HG03575 (cell line): ENCODE measurements around the gene JPH4.
"Not testable (repeated sequence)": the region's sequence is repeated elsewhere in the genome, so short reads cannot be mapped to it uniquely, and the experiment has no call there.

Source experiments
- ATAC-seq: cut with Tn5 transposase; IDR thresholded peaks from one replicate; pipeline ENCODE4 v1.9.1; 2021; ENCODE audit not compliant: unreplicated experiment, insufficient number of reproducible peaks, low FRiP score; ENCODE audit errors: extremely low read depth

The JPH4 gene

DNA sequence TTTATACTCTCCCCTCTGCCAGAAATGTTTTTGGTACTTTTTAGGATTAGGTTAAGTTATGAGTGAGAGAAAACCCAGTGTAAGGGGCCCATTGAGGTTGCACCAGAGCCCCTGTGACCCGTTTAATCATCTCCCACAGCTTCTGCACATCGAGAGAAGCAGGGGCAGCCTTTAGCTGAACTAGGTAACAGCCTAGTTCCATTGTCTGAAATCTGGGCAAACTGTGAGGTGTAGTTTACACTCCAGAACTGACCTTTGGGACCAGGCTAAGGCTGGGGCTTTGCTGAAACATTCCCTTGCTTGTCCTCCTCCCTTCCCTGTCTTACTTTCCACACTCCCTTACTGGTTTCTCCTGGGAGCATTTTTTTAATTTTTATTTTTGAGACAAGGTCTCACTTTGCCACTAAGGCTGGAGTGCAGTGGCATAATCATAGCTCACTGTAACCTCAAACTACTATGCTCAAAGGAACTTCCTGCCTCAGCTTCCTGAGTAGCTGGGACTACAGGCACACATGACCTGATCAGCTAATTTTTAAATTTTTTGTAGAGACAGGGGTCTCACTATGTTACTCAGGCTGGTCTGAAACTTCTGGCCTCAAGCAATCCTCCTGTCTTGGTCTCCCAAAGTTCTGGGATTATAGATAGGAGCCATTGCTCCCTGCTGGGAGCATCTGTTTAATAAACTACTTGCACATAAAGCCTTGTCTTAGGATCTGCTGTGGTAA, 31.7 kb upstream of the JPH4 start:
- ATAC-seq = no peak

DNA sequence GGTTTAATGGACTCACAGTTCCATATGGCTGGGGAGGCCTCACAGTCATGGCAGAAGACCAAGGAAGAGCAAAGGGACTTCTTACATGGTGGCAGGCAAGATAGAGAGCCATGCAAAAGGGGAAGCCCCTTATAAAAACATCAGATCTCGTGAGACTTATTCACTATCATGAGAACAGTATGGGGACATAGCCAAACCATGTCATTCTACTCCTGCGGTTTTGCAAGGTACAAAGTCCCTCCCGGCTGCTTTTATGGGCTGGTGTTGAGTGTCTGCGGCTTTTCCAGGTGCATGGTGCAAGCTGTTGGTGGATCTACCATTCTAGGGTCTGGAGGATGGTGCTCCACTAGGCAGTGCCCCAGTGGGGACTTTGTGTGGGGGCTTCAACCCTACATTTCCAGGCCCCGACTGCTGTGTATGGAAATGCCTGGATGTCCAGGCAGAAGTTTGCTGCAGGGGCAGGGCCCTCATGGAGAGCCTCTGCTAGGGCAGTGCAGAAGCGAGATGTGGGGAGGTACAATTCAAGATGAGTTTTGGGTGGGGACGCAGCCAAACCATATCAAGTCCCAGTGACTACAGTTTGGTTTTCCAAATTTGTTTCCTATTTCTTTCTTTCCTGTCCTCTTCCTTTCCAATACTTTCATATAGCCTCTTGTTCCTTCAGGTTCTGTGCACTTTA, 31.0 kb upstream of the JPH4 start:
- ATAC-seq = not testable (repeated sequence)

DNA sequence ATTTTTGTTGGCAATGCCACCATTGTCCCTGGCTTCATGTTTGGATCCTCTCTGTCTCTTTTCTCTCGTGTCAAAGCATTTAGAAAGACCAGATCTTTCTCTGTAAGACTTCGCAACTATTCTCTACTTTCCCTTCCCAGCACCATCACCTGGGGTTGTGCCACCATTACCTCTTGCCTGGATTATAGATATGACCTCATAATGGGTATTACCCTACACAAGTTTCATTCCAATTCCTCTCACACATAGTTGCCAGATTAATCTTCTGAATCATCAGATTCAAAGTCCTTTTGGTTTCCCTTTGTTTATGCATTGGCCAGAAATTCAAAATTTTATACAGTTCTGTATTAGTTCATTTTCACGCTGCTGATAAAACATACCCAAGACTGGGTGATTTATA, 30.4 kb upstream of the JPH4 start:
- ATAC-seq = no peak

DNA sequence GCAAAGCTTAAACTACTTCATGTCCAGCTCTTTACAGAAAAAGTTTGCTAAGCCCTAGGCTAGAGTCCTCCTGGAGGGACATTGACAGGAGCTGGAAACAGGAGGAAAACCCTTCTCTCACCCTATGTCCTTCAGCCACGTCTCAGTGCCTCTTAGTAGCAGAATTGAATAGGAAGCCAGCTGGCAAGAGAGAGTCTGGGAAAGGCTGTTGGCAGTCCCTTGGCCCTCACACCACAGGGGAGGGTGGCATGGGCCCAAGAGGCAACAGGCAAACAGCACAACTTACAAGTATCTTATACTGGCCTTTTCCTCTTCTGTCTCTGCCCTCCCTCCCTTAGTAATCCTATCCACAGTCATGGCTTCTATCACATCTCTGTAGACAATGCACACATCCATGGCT, 29.9 kb upstream of the JPH4 start:
- ATAC-seq = no peak

DNA sequence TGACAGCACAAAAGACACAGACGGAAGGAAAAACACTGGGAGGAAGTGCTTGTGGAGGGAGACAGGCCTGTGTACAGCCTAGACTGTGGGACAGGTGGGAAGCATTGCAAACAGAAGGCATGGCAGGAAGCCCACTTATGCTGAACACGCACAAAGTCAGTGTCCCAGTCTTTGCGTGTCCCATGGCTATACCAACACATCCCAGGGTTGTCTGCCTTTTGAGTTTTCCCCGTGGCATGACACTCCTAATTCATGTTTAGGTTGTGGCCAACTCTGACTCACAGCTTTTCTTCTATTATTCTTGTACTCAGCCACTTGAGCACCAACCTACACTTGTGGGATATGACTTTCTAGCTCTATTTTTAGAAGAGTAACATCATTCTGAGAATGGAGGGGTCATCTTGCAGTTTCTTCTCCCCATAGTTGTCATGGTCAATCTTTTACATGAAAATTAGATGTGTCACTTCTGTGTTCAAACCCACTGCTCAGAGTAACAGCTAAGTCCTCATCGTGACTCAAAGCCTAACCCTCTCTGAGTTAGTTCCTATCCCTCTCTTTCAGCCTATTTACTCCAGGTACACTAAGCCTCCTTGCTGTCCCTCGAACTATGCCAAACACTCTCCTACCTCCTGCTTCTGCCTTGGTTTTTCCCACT, 27.5 kb upstream of the JPH4 start:
- peak; percentile 88 for ATAC-seq

DNA sequence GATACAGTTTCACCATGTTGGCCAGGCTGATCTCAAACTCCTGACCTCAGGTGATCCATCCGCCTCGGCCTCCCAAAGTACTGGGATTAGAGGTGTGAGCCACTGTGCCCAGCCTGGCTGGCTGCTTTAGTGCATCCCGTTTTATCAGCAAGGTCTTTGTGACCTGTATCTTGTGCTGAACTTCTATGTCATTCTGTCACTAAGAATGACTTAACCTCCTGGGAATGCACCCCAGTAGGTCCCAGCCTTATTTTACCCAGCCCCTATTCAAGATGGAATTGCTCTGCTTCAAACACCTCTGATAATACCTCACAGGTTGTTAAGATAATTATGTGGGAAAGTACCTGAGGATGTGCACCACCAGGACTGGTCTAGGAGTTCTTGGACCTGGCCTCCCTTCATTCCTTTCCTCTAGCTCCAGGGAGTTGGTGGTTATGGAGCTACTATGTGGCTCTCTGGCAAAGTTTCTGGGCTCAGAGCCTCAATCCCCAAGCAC, 26.1 kb upstream of the JPH4 start:
- ATAC-seq = no peak

DNA sequence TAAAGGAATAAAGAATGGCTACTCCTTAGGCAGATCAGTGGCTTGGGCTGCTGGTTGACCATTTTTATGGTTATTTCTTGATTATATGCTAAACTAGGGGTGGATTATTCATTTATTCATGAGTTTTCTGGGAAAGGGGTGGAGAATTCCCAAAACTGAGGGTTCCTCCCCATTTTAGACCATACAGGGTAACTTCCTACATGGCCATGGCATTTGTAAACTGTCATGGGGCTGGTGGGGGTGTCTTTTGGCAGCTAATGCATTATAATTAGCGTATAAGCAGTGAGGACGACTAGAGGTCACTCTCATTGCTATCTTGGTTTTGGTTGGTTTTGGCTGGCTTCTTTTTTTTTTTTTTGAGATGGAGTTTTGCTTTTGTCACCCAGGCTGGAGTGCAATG, 25.6 kb upstream of the JPH4 start:
- no peak for ATAC-seq

DNA sequence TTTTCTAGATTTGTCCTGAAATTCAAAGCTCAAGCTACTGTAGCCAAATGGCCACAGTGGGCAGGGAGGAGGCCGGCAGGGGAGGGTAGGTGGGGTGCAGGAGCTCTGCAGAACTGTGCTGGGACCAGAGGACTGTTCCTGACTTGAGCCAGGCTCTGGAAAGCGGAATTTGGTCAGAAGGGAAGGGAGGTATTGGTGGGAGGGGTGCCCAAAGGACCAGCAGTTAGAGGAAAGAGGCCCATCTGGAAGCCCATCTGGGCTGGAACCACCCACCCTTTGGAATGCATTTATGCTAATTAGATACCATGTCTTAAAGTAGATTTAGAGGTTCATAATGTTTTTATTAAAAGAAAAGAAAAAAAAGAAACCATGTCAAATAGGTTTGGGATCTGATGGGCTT, 24.5 kb upstream of the JPH4 start:
- no peak for ATAC-seq

DNA sequence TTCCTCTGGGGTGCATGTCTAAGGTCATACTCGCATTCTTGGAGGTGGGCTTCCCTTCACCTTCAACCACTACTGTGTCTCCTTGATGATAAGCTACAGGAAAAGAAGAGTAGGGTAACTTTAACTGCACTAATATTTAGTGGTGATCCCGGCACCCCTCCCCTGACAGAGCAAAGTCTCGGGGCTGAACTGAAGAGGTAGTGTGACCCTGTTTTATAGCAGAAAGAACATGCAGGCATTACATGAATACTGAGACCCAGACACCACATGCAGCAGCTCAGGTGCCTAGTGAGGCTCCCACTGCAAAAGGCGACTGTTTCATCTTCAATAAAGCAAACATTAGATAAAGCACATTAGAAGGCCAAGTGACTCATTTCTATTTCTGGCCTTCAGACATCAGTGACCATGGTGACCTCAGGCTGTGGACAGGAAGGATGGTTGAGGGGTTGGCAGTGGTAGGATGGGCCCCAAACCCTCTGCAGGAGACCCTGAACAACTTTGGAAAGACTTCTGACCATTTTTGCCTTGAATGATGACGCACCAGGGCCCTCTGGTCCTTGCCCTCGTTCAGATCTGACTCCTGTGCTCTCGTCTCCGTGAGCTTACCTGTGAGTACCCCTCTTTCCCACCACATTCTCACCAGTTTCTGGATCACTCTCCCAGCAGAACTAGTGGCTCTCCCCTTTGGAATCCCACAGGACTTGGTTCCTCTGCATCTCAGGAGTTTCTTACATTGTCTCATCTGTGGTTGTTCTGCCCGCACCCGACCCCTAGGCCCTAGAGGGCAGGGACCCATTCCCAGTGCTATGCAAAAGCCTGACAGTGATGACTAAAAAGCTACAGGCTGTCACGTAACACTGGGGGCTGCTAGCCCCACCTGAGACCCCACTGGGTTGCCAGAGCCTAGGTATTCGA, 23.8 kb upstream of the JPH4 start:
- ATAC-seq = no peak

DNA sequence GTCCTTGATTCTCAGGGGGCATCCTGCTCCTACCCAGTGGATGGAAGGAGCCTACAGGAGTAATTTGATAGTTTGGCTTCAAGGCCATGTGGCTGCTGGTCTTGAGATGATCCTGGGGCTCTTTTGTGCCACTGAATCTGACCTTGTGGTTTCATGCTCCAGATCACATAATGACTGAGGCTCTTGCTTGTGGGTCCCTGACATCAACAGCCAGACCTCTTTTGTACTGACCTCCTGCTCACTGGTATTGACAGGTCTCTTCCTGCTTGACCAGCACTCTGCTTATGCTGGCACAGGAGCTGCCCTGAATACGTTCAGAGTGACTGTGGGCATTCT, 23.2 kb upstream of the JPH4 start:
- no peak for ATAC-seq

DNA sequence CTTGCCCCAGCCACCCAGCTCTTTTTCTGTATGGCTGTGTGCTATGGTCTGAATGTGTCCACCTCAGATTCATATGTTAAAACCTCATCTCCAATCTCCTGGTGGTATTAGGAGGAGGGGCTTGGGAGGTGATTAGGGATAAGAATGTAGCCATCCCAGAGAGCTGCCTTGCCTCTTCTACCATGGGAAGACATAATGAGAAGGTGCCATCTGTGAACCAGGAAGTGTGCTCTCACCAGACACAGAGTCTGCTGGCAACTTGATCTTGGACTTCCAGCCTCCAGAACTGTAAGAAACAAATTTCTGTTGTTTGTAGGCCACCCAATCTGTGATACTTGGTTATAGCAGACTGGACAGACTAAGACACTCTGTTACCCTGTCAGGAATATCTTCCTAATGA, 22.8 kb upstream of the JPH4 start:
- ATAC-seq = no peak

DNA sequence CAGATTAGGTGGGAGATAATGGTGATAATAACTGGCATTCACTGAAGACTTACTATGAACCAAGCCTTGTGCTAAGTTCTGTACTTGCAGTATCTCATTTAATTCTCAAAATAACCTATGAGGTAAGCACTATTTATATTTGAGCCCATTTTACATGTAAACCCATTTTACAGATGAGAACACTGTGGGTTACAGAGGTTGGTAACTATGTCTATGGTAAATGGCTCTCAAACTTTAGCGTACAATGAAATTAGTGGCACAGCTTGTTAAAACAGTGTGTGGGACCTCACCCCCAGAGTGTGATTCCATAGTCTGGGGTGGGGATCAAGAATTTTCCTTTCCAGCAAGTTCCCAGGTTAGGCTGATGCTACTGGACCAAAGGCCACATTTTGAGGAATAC, 22.2 kb upstream of the JPH4 start:
- no peak for ATAC-seq

DNA sequence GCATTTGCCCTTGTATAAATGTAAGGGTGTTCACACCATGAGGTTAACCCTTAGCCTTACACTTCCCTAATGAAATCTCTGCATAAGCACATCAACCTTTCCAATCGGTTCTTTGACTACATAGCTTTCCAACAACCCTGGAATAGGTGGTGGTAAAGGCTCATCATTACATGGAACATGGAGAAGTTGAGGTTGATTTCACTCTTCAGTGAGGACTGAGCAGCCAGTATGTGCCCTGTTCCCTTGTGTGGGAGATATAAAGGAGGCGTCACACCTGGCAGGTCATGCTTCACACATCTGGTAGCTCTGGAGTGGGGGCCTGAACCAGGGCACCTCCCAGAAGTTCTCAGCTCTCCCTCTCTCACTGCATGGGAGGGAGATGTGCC, 21.7 kb upstream of the JPH4 start:
- ATAC-seq = no peak

DNA sequence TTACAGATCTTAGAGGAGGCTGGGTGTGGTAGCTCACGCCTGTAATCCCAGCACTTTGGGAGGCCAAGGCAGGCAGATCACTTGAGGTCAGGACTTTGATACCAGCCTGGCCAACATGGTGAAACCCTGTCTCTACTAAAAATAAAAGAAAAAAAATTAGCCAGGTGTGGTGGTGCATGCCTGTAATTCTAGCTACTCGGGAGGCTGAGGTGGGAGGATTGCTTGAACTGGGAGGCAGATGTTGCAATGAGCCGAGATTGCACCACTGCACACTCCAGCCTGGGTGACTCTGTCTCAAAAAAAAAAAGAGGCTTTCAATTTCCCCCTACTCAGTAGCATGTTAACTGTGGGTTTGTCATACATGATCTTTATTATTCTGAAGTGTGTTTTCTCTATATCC, 15.6 kb upstream of the JPH4 start:
- not testable (repeated sequence) for ATAC-seq

DNA sequence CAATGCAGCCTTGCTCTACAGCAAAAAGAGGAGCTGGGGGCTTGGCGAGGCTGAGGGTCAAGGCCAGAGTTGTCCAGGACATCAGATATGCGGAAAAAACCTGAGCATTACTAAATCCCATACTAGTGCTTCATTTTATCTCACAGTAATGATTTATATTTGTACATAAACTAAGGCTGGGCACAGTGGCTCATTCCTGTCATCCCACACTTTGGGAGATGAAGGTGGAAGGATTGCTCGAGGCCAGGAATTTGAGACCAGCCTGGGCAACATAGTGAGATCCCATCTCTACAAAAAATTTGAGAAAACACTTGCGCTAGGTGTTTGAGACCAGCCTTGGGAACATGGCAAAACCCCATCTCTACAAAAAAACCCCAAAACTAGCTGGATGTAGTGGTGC, 11.6 kb upstream of the JPH4 start:
- no peak for ATAC-seq

DNA sequence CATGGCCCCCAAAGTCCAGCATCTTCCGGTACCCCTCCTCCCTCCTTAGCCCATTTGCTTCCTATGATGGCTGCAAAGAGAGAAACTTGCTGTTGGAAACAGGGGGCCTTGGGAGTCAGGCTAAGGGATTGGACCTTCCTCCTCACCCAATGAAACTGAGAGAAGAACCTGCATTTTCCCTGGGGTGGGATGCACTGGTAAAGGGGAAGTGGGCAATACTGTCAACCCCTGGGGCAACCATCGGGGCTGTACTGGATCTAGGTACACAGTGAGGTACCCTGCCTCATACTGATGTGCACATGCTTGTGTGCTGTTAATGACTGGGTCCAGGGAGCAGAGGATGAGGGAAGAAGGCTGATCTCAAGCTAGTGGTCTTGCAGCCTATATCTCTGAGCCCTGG, 11.0 kb upstream of the JPH4 start:
- no peak for ATAC-seq

DNA sequence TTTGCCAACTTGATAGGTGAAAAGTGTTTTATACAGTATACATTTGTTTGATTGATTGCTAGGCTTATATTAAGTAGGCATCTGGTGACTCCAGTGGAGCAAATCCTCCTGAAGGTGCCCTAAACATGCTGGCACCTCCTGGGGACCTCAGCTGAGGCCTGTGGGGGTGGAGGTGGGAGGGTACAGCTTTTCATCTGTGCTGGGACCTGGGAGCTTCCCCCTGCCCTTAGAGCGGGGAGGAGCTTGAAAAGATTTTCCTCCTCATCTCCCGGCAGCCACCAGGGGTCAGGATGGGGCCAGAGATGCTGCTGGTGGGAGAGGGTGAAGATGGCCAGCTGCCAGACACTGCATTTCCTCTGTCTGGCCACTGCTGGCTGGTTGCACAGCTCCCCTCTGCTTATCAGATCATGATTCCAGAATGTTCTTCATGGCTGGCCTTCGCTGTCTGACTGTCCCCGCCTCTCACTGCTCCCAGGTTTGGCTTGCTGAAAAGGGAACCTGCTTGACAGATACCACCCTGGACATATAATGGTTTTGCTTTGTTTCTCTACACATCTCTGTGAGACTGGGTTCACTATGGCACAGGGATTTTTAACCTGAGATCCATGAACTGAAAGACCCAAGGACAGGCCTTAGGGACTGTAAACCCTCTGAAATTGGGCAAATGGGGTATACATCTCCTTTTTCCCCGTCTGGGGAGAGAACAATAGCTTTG, 10.5 kb upstream of the JPH4 start:
- ATAC-seq = peak; percentile 75

DNA sequence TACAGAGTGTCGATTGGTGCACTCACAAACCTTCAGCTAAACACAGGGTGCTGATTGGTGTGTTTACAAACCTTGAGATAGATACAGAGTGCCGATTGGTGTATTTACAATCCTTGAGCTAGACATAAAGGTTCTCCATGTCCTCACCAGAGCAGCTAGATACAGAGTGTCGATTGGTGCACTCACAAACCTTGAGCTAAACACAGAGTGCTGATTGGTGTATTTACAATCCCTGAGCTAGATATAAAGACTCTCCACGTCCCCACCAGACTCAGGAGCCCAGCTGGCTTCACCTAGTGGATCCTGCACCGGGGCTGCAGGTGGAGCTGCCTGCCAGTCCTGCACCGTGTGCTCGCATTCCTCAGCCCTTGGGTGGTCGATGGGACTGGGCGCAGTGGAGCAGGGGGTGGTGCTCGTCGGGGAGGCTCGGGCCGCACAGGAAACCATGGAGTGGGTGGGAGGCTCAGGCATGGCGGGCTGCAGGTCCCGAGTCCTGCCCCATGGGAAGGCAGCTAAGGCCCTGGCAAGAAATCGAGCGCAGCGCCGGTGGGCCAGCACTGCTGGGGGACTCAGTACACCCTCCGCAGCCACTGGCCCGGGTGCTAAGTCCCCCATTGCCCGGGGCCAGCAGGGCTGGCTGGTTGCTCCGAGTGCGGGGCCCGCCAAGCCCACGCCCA, 6.1 kb upstream of the JPH4 start:
- not testable (repeated sequence) for ATAC-seq
